Stimulated activated CD8-positive, alpha-beta memory T cell treated with anti-CD3 and anti-CD28 coated beads, Interleukin-7, amount 100 ng/mL, for 48 hours (primary cell): ENCODE data around the gene CCSER1.
"Not testable (repeated sequence)": the region's sequence is repeated elsewhere in the genome, so short reads cannot be mapped to it uniquely, and the experiment has no call there.

Source experiments
- DNase-seq, 2 donors: peaks; one replicate each; pipeline ENCODE4 v3.0.0-alpha.2; 2020; ENCODE audit warnings: low read depth in 1 of 2; ENCODE audit errors: extremely low read depth in 1 of 2

Gene CCSER1

DNA sequence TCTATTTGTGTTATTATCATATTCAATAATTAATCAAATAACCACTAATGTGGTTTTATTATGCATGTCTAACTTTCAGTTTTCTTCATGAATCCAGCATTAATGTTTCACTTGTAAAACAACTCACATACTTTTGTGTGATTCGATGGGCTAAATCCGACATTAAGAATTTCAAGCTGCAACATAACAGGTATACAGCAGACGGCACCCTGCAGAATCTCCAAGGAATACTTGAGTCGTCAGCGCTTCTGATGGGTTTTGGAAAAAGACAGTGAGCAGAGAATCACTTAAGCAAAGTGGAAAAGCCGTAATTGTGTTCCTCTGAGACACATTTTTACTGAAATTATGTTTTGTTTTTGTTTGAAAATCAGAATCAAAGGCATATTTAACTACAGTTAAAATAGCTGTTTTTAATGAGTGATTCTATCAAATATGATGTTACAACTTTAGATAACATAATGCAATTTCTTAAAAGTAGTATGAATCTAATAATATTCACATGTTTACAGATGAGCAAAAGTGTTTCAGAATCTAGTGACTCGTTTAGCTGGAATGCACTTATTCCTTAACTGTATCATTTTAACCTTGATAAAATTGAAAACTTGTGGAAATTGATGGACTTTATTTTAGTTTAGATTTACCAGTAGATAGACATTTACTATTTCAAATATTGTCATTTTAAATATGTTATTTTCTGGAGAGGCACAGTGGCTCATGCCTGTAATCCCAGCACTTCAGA, 514.8 kb downstream of the CCSER1 start:
- no peak for DNase-seq

DNA sequence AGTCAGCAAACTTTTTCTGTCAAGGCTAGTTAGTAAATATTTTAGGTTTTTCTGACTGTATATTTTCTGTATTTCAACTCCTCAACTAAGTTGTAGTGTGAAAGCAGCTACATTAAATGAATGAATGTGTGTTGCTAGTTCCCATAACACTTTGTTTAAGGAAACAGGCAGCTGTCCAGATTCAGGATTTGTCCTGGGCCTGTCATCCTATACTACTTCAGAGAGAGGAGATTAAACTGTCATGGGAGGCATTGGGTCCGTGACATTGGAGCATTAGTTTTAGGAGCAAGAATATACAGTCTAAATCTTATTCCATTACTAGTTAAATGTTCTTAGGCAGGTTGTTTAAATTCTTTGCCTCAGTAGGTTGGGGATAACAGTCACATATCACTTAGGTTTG, 516.0 kb downstream of the CCSER1 start:
- no peak for DNase-seq

DNA sequence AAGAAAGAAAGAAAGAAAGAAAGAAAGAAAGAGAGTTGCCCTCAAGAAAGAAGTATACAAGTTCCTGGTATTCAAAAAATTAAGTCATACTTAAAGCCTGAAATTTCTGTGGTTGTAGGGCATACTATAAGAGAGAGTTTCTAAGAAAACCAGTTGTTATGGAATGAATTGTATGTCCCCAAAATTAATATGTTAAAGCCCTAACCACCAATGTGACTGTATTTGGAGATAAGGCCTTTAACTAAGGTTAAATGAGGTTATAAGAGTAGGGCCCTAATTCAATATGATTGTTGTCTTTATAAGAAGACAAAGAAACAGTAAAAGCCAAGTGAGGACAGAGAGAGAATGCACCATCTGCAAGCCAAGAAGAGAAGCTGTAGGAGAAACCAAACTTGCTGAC, 521.1 kb downstream of the CCSER1 start:
- DNase-seq, result no peak

DNA sequence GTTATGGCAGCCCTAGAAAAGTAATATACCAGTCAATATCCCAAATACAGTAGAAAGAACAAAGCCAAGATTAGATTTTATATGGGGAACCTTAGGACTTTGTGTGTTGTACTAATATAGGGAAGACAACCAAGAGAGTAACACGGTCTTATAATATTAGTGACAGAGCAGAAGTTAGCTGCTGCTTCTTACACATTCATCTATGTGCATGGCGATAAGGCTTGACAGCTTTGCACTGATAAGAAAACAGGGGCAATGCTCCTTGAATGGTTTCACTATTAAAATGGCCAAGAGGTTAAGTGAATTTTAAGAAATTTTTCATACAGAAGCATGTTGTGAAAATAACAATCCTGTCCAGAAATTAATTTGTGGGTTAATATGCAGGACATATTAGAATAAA, 521.6 kb downstream of the CCSER1 start:
- DNase-seq, result no peak

DNA sequence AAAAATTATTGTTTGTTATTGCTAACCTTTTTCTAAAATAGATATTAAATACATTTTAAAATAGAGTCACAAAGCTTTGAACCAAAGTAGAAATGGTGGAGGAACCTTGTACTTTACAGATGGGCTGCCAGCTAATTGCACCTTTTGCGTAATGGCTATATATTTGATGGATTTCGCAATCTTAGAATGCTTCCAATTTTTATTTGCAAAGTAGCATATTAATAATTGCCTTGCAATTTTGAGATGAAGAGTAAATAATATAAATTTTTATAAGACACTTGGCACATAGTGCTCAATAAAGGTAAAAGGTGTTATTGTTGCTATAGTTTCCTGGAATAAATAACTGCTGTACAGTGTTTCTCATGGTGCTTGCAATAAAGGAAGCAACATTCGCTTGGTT, 533.5 kb downstream of the CCSER1 start:
- no peak for DNase-seq

DNA sequence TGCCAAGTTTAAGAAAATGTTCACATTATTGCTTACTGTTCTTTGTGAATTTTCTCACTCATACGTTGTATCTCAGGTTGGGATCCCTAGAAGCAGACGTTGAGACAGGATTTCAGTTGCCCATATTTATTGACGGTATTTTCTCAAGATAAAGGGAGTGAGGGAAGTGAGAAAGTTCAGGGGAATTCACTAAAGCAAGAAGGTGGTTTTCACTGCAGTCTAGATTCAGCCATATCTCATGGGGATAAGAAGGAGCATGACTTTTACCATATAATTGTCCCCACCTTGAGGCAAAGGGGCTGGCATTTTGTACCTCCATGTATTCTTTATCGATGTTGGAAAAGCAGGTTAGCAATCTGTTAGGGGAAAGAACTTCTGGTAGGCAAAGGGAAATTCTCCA, 543.0 kb downstream of the CCSER1 start:
- no peak for DNase-seq

DNA sequence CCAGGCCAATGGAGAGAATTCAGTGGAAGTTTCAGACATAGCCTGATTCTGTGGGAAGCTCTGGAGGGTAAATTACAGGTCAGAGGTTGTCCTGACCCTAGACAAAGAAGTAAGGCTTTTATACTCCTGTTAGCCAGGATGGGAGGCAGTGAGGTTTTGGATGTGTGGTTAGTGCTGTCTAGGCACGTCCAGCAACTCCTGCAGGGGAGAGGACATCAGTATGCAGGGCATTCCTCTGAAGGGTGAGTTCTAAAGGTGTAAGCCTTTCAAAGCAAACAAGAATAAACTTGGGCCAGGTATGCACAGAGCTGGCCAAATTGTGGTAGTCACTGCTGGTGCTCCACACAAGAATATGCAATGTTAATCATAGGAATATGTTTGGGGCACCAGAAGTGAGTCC, 562.5 kb downstream of the CCSER1 start:
- DNase-seq, result no peak

DNA sequence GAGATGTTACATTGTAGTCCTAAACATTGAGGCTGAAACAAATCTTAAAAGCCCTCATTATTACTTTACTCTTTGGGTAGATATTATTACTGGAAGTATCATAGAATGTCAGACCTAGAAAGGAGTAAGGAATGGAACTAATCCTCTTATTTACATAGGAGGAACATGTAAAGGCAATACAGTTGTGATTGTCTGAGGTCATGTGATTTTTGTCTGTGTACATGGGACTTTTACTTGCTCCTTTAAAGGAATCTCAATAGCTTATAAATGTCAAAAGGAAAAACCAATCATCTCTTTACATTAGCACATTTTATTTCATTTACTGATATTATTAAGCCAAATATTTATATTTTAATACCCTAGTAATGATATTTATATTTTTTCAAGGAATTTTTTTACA, 568.2 kb downstream of the CCSER1 start:
- no peak for DNase-seq

DNA sequence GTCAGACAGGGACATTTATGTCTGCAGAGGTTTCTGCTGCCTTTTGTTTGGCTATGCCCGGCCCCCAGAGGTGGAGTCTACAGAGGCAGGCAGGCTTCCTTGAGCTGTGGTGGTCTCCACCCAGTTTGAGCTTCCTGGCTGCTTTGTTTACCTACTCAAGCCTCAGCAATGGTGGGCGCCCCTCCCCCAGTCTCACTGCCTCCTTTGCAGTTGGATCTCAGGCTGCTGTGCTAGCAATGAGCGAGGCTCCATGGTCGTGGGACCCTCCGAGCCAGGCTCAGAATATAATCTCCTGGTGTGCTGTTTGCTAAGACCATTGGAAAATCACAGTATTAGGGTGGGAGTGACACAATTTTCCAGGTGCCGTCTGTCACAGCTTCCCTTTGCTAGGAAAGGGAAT, 578.3 kb downstream of the CCSER1 start:
- not testable (repeated sequence) for DNase-seq

DNA sequence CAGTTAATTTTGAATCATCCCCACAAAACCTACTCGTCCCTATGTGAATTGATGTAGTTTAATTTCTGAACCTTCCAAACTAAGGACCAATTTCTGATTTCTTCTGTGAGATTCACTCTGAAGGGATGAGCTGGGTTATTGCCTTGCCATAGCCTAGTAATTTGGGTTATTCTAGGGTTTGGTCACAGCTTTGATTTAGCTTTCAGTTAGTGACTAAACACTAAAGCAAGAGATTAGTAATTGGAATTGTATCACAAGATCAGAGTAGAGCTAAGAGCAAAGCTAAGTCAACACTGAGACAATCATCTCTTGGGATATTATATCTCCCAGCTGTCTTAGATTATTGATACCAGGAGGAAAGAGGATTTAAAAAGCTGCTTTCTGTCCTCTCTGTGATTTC, 588.0 kb downstream of the CCSER1 start:
- no peak for DNase-seq

DNA sequence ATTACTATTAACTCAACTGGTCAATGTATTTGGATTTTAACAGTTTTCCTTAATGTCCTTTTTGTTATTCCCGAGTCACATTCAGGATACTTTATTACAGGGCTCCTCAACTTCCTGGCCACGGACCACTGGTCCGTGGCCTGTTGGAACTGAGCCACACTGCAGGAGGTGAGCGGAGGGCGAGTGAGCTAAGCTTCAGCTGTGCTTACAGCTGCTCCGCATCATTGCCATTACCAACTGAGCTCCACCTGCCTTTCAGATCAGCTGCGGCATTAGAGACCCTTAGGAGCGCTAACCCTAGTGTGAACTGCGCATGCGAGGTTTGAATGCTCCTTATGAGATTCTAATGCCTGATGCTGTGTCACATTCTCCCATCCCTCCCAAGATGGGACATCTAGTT, 591.7 kb downstream of the CCSER1 start:
- DNase-seq, result no peak

DNA sequence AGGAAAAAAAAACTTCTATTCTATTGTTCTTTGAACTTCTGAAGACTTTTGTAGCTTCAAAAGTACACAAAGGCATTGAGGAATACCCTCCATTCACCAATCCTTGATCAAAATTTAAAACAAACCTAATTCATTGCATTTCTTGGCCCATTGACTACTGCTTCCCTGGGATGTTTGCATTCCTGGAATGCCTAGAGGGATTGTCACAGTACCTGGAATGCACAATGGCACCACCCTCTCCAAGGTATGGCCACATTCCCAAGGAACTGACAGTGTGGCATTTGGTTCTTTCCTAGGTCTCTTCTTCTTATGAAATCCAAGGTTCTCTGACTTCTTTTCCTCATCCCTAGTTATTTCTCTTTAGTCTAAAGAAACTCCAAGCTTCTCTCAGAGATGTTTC, 600.7 kb downstream of the CCSER1 start:
- DNase-seq, result no peak

DNA sequence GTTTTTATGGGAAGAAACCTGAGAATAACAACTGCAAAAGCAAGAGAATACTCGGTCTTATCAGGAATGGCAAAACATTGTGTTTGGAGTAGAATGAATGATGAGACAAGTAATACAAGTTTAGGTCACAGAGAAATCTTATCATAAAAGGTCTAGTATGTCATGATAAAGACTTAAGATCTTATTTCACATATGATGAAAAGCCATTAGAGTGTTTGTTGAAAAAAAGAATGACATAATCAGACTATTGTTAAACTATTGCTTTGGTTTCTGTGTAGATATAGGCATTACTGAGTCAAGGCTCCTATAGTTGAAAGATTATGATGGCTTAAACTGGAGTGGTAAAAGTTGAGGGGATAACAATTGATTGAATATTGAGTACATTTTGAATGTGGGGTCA, 603.6 kb downstream of the CCSER1 start:
- DNase-seq, result no peak

DNA sequence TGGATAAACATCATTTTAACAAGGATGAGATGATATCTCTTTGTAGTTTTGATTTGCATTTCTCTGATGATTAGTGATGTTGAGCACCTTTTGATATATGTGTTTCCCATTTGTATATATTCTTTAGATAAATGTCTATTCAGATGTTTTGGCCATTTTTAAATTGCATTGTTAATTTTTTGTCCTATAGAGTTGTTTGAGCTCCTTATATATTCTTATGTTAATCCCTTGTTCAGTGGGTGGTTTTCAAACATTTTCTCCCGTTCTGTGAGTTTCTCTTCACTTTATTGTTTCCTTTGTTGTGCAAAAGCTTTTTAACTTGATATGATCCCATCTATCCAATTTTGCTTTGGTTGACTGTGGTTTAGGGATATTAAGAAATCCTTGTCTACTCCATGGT, 606.0 kb downstream of the CCSER1 start:
- no peak for DNase-seq

DNA sequence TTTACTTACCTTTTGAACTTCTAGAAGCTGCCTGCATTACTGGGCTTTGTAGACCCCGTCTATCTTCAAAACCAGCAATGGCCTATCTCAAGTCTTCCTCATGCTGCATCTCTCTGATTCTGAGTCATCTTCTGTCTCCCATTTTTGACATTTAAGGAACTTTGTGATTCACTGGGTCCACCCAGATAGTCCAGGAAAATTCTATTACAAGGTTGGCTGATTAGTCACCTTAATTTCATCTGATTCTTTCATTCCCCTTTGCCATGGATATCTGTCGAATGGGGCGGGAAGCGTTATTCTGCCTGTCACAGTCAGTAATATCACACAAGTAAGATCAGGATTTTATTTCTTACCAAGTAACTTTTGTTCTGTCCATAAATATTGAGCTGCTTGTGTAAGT, 618.0 kb downstream of the CCSER1 start:
- DNase-seq, result no peak

DNA sequence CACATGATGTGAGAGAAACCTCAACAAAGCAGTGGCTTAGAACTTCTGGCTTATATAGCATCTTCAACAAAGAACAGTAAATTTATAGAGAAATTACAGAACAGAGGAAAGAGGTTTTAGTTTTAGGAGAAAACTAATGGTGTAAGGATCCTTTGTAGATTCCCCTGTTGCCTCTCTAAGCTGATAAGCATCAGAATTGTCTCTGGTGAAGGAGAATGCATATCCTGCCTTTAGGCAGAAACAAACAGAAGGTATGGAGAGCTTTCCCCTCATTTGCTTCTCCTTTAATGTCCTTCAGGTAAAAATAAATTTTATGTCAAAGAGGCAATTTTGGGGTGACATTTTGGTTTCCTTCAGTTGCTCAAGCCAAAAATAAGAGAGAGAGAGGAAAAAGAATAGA, 625.9 kb downstream of the CCSER1 start:
- no peak for DNase-seq

DNA sequence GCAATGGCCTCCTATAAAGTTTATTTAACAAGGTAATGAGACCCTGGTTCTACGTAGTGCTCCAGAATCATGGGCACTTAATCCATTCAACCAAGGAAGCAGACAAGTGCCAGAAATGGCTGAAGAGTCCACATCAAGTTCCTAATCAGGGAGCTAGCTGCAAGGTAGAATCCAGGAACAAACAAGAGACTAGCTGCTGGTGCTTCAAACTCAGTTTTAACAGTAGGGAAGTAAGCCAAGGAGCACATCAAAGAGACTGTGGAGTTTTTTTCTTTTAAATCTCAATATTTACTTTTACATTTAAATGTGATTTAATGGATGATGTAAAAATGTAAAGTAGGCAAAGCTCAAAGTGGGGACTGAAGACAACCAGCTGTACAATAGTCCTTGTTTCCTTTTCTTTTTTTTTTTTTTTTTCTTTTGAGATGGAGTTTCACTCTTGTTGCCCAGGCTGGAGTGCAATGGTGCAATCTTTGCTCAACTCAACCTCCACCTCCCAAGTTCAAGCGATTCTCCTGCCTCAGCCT, 630.4 kb downstream of the CCSER1 start:
- no peak for DNase-seq

DNA sequence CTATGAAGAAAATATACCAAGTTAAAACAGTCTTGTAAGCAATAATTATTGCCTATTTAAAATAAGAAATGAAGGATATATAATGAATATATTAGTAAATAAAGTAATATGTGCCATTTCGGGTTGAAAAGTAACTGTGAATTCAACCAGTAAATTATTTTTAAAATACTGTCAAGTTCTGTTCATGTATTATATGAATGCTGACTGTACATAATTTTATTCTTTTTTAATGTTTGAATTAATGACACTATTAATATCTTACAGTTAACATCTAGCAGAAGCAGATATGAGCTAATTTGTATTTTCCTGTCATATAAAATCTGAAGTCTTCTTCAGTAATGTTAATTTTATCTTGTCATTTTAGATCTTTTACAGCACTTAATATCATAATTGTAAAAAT, 632.9 kb downstream of the CCSER1 start:
- DNase-seq, result no peak

DNA sequence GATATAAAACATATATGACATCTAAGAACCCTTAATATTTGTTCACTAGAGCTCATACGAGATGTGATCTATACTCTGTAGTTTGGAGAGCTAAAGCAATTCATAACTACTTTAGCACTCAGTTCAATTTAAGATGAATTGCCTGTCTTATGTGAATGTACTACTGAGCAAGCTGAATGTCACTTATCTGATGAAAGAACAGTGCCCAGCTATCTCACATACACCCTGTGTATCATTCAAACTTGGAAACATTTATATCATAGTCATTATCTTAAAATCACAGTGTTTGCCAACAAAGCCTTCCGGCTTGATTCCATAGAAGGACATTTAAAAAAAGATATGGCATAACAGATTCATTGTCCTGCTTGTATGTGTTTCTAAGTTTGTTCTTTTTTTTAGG, 639.6 kb downstream of the CCSER1 start:
- no peak for DNase-seq

DNA sequence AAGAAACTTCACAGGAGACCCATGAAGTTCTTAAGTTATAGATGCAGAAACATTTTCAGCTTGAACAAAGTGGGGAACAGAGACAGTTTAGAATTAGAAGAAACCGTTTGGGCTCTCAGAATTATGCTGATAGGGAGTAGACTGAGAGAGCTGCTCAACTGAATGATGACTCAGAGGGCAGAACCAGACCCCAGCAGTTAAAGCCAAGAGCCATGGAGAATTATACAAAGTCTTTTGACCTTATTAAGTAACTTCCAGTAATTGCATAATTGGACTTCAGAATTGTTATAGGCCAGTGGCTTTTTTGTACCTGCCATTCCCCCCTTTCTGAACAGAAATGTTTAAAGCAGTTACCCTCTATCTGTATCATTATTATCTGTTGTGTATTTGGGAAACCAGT, 642.1 kb downstream of the CCSER1 start:
- DNase-seq, result no peak

DNA sequence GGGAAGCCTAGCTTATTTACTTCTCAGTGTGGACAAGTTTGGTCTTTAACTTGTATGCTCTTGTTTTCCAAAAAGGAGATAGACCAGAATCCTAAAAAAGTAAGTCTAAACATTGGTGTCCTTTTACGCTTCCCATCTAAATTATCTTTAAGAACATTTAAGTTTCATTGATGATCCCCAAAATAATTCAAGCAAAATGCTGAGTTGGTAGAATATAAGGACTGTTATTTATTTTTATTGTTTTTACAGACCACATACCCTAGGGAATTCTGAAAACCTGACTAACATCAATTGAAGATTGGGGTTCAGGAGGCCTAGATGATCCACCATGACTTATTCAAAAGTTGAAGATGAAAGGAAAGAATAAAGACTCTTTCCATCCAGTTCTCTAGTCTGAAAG, 653.0 kb downstream of the CCSER1 start:
- DNase-seq, result no peak

DNA sequence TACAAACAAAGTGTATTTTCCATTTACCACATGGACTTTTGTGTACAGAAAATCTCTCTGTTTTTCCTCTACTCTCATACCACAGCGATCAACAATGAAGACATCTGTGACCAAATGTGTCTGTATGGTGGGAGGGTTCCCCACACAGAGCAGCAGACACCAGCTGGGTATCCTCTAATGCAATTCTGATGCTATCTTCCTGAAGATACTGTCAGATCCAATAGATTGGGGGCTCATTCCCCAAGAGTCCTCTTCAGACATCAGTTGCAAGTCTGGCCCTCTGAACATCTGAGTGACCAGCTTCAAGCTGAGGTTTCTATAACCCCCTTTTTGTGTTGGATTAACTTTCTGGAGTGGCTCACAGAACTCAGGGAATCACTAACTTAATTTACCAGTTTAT, 659.4 kb downstream of the CCSER1 start:
- DNase-seq, result no peak

DNA sequence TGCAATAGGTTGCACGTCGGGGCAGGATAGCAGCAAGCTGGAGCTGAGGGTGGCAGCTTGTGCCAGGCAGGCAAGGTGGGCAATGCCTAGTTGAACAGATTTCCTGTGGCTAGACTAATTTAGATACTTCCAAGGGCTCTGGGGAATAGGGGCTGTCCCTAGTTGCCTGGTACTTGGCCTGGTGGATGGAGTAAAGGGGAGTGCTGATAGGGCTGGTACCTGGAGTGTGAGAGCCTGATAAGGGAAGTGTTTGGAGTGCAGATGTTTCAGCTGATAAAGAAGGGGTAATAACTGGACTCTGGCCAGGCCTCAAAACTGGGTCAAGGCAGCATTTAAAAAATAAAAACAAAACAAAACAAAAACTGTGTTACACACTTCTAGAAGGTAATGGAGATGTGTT, 665.5 kb downstream of the CCSER1 start:
- no peak for DNase-seq
